ENCODE measurements around the gene UBAC2.
"Not testable (repeated sequence)": the region's sequence is repeated elsewhere in the genome, so short reads cannot be mapped to it uniquely, and the experiment has no call there.

The UBAC2 gene

DNA sequence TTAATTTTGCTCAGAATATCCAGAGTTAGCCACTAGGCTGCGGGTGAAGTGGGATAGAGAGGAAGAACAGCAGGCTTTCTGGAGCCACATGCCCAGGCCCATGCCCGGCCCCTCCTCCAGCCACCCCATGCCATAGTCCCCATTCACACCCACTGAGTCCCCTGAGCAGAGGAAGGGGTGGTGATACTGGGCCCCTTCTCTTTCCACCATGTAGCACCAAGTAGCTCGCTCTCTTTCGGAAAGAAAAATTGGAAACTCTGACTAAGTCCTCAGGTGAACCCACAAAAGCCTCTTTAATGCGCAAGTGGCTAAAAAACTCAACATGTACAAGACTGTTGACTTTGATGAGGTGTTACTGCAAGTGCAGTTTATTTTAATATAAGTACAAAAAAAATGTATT, 183.3 kb downstream of the UBAC2 start:
- DNase-seq = no peak

DNA sequence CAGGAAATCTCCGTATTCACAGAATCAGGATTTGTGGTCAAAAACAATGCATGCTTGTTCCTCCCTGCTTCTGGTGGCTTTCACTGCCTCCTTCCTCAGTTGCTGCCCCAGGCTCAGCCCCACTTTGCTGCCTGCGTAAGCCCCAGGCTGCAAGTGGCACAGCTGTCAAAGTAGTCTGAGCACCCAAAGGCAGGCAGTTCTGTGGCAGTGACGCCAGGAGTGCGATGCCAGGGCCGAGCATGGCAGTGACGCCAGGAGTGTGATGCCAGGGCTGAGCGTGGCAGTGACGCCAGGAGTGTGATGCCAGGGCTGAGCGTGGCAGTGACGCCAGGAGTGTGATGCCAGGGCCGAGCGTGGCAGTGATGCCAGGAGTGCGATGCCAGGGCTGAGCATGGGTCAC, 183.8 kb downstream of the UBAC2 start:
- no peak for DNase-seq

DNA sequence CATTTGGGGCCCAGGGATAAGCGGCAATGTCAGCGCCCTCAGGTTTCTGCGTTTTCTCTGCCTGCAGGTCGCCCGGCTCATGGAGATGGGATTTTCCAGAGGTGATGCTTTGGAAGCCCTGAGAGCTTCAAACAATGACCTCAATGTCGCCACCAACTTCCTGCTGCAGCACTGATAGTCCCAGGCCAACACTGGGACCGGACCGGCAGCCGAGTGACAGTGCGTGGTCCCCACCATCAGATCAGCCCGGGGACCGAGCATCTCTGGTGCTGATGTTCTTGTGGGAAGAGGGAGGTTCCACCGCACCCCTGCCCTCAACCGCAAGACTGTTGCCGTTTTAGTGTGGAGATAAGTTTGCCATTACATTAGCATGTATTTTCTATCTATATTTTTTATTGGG, 184.5 kb downstream of the UBAC2 start:
- DNase-seq = no peak

DNA sequence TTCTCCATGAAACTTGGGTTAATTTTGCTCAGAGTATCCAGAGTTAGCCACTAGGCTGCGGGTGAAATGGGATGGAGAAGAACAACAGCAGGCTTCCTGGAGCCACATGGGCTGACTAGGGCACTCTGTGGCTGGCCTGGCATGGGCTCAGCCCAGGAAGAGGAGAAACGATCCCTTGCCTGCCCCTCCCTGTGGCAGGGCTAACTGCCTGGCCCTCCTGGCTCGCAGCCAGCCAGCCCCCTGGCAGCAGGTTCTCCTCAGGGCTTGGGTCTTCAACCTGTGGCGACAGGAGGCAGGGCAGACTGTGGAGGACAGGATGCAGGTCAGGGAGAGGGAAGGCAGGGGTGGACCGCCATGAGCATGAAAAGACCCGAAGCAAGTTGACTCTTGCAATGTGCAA, 185.3 kb downstream of the UBAC2 start:
- no peak for DNase-seq

DNA sequence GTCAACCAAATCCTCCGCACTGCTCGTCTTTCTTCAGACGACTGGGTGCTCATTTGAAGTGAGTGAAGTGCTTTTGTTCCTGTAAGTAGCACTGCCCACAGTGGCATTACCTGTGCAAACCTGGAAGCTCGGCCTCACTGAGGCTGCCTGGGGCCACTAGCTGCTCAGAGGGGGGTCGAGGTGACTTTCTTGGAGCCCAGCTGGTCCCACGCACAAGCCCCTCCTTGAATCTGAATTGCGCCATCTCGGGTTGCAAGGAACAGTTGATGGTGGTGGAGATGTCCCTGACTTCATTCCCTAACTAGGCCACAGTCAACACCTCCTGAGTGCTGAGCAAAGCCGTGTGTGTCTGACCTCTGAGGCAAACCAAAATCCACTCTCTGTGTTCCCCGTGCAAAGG, 185.8 kb downstream of the UBAC2 start:
- DNase-seq = no peak

DNA sequence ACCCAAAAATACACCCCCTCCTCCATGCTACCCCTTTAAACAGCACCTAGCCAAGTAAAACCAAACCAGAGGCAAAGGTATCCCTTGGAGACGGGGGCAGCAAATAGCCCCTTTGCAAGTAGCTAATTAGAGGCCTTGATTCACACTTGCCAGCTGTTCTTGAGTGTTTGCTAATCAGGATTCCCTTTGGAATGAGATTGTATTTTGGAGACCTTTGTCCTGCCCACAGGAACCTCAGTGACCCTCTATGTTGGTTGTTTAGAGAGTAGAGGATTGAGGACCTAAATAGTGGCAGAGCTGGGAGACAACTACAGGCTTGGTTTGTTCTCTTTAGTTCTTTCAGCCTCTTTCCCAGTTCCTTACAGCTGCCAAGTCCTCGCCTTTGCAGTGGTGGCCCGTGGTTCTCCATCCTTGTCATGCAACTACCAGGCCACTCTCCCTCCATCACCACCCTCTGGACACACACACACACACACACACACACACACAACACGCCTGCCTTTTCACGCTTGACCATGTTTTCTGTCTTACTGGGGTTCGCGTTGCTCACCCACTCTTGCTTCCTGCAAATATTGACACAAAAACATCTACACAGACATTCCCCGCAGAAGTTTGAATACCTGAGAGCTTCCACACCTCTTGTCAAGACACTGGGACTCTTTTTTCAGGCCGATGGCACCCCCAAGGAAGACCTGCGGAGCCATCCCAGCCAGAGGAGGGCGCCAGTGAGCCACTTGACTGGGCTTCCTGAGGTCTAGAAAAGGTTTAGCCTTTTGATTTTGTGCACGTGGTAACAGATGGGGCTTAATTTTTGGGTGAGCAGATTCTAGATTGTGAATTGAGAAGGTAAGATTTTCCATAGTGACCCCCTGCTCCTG, 186.5 kb downstream of the UBAC2 start:
- no peak for DNase-seq

DNA sequence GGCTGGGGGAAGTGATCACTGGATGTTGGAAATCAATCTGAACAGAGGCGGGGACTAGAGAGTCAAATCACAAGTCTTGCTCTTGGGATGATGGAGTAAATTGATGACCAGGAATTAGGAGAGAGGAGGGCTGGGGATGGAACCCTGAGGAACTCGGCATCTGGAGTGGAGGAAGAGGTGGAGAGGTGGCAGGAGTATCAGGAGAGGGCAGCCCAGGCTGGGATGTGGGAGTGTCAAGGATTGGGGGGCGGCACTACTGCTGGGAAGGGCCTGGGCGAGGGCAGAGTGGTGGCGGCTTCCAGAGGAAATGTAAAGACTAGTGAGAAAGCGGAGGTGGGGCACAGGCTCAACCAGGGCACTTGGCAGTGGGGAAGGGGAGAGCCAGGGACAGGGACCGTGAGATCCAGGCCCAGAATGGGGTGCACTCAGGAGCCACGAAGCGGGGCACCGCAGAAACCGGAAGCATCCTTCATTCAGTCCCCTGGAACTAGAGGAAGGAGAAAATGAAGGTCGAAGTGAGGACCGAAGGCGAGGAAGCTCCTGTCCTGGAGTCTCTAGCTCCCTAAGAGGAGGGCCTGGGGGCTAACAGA, 187.8 kb downstream of the UBAC2 start:
- DNase-seq = no peak

DNA sequence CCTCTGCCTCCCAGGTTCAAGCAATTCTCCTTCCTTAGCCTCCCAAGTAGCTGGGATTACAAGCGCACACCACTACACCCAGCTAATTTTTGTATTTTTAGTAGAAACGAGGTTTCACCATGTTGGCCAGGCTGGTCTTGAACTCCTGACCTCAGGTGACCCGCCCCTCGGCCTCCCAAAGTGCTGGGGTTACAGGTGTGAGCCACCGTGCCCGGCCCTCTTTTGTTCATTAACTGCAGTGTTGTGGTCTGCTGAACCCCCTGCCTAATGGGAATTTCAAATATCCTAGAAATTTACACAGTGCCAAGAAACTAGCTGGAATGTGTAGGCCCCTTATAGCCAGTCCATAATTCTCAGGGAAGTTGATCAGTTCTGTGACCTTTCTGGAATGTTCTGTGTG, 188.4 kb downstream of the UBAC2 start:
- DNase-seq = not testable (repeated sequence)

DNA sequence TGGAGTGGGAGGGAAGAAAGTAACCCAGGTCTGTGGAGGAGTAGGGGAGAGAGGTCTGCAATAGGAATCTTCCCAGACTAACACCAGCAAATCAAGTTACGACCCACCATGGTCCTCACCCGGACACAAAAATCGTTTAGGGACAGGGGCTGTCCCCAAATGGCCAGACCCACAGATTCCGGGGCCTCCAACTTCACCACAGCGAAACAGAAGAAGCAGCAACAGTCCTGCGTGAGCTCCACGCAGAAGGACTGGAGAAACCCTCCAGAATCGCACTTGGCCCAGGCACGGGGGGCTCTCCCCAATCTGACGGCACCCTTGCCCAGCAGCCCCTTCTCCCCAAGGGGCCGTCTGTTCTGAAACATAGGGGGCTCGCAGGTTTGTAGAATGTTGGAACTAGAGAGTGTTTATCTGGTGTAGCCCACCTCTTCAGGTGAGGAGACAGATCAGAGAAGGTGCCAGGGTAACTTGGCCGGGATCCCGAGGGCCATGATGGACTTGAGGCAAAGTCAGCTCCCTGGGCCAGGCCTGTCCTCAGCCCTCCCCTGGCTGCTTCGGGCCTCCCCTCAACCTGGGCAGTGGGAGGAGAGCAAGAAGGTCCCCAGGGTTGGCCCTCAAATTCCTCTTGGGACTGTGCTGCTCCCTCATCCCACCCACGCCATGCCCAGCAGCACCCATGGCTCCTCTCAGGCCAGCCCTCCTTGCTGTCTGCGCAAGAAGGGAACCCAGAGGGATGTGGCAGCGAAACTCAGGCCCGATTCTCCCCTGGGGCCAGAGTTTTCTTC, 189.1 kb downstream of the UBAC2 start:
- no peak for DNase-seq

DNA sequence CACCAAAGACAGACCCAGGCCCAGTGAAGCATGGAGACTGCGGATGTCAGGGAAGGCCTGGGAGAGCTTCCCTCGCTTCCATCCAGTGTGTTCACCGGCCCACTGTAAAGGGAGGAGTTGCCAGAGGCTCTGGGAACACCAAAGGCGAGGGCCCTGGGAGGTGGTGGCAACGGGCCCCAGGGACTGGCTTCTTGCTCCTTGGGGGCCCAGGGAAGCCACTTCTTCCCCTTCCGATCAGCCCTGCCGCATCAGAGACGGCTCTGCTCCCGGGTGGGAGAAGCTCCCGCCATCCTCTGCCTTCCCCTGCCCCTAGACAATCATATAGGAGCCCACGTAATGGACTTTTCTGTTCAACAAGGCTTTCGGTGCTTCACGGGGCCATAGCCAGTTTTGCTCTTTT, 189.9 kb downstream of the UBAC2 start:
- DNase-seq = no peak

DNA sequence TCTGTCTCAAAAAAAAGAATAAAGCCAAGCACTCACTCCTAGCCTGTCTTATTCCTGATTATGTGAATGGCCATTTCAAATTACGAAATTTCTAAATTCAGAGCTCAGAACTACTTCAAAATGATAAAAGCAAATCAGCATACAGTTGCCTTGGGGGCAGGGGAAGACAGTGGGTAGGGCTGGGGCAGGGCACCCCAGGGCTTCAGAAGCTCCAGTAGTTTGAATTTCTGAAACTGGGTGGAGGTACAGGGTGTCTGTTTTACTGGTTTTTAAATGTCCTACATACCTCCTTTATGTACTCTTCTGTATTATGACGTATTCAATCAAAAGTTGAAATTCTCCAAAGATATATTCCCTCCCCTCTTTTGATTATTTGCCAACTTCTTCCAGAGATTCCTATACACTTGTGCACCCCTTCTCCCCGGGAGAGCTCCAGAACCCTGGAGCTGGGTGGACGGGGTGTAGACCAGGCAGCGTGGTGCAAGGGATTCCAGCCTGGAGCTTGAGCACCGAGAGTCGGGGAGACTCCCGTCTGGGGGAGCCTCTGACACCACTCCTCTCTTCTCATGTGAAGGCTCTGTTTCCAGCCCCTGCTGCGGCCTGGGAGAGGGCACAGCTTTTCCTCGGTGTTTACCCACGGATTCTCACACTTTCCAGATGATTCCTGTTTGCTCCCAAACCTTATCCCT, 191.3 kb downstream of the UBAC2 start:
- no peak for DNase-seq

DNA sequence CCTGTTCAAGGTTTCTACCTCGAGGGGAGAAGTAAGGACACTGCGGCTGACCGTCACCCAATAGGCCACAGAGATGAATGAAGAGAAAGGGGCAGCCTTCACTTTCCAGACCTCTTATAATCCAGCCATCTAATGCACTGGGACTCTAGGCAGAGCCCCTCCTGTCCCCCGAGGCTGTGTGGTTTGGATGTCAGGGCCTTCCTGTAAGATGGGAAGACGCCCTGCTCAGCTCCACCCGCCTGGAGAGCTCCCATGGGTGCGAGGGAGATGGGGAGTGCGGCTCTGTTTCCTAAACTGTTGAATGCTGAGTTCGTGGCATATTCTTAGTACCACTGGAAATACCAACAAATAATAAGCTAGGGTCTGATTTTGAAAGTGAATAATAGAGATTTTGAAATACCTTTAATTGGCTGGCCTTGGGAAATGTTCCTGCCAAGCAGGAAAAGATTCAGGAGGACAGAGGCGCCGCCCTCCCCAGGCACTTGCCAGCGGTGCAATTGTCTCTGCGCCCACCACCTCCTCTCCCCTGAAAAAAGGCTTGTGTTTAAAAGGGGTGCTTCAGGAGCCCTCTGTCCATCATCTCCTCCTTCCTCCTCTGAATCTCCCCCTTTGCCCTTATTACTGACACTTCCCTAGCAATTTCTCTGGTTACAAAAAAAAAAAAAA, 191.9 kb downstream of the UBAC2 start:
- no peak for DNase-seq

DNA sequence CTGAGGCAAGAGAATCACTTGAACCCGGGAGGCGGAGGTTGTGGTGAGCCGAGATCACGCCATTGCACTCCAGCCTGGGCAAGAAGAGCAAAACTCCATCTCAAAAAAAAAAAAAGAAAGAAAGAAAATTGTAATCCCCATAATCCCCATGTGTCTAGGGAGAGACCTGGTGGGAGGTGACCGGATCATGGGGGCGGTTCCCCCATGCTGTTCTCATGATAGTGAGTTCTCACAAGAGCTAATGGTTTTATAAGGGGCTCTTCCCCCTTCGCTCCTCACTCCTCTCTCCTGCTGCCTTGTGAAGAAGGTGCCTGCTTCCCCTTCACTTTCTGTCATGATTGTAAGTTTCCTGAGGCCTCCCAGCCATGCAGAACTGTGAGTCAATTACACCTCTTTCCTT, 192.7 kb downstream of the UBAC2 start:
- not testable (repeated sequence) for DNase-seq

DNA sequence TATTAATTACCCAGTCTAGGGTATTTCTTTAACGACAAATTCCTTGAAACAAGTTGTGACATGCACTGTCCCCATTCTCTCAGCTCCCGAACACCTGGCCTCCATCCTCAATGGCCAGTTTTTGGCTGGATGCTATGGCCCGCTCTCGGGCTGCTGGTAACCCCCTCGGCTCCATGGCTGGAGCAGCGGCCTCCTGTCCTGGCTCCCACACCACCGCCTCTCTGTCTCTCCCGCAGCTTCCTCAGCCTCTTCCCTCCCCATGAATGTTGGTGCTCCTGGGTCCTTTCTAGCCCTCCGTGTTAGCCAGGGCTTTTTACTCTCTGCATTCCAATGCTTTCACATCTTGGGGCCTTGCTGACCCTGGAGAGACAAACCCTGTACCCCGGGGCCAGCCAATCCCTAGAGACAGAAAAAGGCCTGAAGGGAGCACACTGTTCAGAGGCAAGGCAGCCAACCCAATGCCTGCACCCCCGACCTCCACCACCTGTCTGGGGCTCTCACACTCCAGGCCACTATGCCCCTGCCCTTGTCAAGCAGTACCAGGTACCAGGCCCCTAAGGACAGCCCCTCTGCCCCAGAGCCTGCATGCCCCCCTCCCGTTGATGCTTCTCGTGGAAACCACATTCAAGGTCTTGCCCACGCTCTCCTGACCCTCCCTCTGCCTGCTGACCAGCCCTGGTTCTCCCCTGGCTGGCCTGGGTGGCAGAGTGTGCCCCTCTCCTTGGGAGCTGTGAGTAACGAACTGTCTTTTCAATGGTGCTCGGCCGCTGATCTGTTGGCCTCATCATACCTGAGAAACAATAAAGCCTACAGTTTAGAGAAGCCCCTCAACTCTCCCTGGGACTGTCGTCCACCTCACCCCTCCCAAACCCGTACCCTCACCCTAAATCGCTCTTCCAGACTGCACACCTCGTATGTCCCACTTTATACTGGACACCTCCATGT, 193.4 kb downstream of the UBAC2 start:
- no peak for DNase-seq

DNA sequence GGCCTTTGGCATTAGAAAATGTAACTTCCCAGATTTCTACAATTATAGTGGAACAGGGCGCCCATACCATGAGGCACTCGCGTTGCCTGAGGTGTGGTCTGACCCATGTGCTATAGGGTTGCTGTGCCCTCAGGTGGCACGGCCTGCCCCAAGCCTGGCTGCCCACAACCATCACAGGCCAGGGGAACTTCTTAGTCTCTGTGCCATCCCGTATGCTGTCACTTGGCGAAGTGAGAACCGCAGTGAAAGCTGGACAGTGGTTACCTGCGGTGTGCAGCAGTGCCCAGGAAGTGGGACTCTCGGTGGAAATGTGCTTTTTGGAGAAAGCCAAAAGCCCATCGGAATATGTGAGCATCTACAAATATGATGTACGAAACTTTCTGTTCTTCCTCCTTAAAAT, 194.8 kb downstream of the UBAC2 start:
- no peak for DNase-seq

DNA sequence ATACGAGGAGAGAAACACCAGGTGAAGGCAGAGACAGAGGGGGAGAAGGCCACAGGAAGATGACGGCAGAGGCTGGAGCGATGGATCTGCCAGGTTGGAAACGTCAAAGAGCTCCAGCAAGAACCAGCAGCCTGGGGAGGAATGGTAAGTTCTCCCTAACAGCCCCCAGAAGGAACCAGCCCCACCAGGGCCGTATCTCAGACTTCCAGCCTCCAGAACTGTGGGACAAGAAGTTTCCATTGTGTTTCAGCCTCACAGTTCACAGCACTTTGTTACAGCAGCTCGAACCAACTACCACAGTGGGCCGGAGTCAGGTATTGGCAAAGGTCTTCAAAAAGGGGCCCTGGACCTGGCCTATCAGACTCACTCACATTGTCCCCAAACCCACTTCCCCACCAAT, 195.8 kb downstream of the UBAC2 start:
- DNase-seq = no peak

DNA sequence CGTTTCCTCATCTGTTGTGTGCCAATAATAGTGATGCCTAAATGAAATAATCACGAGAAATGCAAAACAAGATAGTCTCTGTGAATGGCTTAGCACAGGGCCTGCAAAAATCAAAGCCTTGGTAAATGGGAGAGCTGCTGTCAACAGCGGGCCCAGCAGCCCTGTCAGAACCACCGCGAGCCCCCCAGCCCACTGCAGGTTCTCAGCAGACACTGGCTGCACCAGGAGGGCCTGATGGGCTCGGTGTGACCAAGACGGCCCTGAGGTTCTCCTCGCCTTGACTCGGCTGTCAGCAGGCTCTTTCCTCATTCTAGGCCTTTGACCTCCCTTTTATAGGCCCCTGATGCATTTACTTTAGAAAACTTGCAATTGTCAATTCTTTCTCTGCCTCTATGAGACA, 197.4 kb downstream of the UBAC2 start:
- DNase-seq = no peak

DNA sequence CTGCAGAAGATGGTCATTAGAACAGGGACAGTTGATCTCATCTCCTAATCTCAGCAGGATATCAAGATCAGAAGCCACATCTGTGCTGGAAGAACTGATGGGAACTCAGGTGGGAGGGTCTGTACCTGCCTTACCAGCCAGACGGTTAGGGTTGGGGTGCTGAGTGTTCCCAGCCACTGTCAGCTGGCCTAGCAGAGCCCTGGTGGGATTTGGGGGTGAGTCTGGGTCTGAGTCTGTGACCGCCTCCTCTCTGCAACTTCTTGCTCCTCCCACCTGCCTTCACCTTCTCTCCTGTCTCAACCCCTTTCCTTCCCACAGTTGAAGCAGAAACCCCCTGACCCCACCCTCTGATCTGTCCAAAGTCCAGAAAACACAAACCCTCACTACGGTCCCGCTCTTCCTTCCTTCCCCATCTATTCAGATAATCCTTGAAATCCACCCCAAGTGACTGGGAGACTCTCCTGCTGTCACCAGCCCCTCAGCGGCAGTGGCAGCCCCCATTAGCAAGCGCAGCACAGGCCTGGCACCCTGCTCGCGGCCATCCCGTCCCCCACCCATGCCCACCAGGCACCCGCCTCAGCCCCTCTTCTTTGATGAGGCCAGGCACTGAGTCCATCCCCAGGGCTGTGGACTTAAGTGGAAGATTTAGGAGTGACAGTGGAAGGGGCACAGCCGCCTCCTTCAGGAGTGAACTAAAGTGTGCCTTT, 198.4 kb downstream of the UBAC2 start:
- no peak for DNase-seq

DNA sequence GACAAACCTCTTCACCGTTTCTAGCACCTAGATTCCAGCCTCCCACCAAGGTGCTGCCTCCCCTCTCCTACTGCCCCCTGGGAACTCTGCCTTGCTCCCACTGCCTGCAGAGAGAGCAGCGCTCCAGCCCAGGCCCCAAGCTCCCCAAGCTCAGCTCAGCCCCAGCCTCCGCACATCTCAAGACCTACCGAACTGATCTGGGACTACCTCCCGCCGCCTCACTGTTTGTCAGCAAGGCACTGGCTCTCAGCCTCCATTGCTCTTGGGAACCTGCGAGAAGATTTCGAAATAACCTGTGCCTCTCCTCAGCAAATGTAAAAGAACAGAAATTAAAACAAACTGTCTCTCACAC, 198.9 kb downstream of the UBAC2 start:
- no peak for DNase-seq

DNA sequence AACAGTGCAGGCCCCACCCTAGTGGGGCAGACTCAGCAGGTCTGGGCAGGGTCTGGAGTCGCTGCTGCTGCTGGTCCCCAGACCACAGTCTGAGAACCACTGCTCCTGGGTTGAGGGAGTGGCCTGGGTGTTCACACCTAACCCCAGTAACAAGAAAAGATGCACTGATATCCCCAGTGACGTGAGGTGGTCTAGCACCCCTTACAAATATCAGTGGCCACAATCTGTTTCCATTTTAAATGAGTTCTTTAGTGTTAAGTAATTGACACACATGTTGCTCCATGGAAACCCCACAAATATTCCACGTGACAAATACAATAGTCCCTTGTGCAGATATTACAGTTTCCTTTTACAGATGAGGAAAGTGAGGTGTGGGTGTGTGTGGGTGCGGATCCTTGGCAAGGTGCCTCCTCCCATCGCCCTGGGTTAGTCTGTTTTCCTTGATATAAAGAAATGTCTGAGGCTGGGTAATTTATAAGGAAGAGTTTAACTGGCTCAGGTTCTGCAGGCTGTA, 202.9 kb downstream of the UBAC2 start:
- DNase-seq = no peak

All from T1000 (cell line).